SIG-M5 (cell line): ENCODE data around the gene PCOLCE2.
"Not testable (repeated sequence)": the region's sequence is repeated elsewhere in the genome, so short reads cannot be mapped to it uniquely, and the experiment has no call there.

ENCODE experiments used
- DNase-seq: peaks from one replicate; lab custom pipeline; 2025; lab: John Stamatoyannopoulos, UW

The PCOLCE2 gene

GRCh38 chr3:142898346-142899213 lies 9.7 kb upstream of the PCOLCE2 start:
- DNase-seq, result no peak

GRCh38 chr3:142897807-142898206 lies 8.9 kb upstream of the PCOLCE2 start:
- DNase-seq, result no peak

GRCh38 chr3:142896996-142897395 lies 8.1 kb upstream of the PCOLCE2 start:
- DNase-seq, result no peak

GRCh38 chr3:142896201-142896755 lies 7.4 kb upstream of the PCOLCE2 start:
- no peak for DNase-seq

GRCh38 chr3:142894493-142894892 lies 5.6 kb upstream of the PCOLCE2 start:
- DNase-seq, result no peak

- no peak for DNase-seq
Measured at GRCh38 chr3:142892714-142893113, 3.8 kb upstream of the PCOLCE2 start.

GRCh38 chr3:142890592-142890991 lies 1.7 kb upstream of the PCOLCE2 start:
- no peak for DNase-seq

GRCh38 chr3:142889212-142890014 lies 530 bp upstream of the PCOLCE2 start:
- DNase-seq, result no peak

GRCh38 chr3:142888099-142888480 lies 793 bp downstream of the PCOLCE2 start:
- no peak for DNase-seq

GRCh38 chr3:142886940-142887339 lies 1.9 kb downstream of the PCOLCE2 start:
- DNase-seq, result no peak

GRCh38 chr3:142886021-142886420 lies 2.9 kb downstream of the PCOLCE2 start:
- no peak for DNase-seq

- no peak for DNase-seq
Measured at GRCh38 chr3:142884531-142884930, 4.4 kb downstream of the PCOLCE2 start.

- not testable (repeated sequence) for DNase-seq
Measured at GRCh38 chr3:142883534-142883933, 5.3 kb downstream of the PCOLCE2 start.

- DNase-seq, result no peak
Measured at GRCh38 chr3:142881445-142882224, 7.2 kb downstream of the PCOLCE2 start.

GRCh38 chr3:142878649-142879300 lies 10.1 kb downstream of the PCOLCE2 start:
- no peak for DNase-seq

- DNase-seq, result no peak
Measured at GRCh38 chr3:142876417-142876816, 12.5 kb downstream of the PCOLCE2 start.

- DNase-seq, result no peak
Measured at GRCh38 chr3:142875583-142876207, 13.2 kb downstream of the PCOLCE2 start.

- no peak for DNase-seq
Measured at GRCh38 chr3:142875099-142875498, 13.8 kb downstream of the PCOLCE2 start.

- DNase-seq, result not testable (repeated sequence)
Measured at GRCh38 chr3:142868382-142868781, 20.5 kb downstream of the PCOLCE2 start.

GRCh38 chr3:142866841-142867631 lies 21.8 kb downstream of the PCOLCE2 start:
- no peak for DNase-seq
